OCI-LY1 (cell line): ENCODE measurements around the gene CCAR1.

Source experiments
- EZH2 ChIP-seq: fragments of 200-600 bp; sonication (generic), shearing (Covaris generic); IDR thresholded peaks from 2 replicates; pipeline ENCODE4 v1.8.0; 2017; ENCODE audit warnings: borderline replicate concordance, mixed run types, mild to moderate bottlenecking, antibody characterized with exemption, low read length, moderate library complexity, mixed read lengths
- TF ChIP-seq, protein P1 (sequence below): fragments of 200-600 bp; sonication (generic), shearing (Covaris generic); IDR thresholded peaks from 2 replicates; pipeline ENCODE4 v1.5.1; 2017; ENCODE audit warnings: mild to moderate bottlenecking, antibody characterized with exemption, low read length, moderate library complexity, mixed read lengths

GRCh38 chr10:68796605-68797004 lies 75.6 kb downstream of the CCAR1 start:
- TF ChIP-seq, protein P1, sequence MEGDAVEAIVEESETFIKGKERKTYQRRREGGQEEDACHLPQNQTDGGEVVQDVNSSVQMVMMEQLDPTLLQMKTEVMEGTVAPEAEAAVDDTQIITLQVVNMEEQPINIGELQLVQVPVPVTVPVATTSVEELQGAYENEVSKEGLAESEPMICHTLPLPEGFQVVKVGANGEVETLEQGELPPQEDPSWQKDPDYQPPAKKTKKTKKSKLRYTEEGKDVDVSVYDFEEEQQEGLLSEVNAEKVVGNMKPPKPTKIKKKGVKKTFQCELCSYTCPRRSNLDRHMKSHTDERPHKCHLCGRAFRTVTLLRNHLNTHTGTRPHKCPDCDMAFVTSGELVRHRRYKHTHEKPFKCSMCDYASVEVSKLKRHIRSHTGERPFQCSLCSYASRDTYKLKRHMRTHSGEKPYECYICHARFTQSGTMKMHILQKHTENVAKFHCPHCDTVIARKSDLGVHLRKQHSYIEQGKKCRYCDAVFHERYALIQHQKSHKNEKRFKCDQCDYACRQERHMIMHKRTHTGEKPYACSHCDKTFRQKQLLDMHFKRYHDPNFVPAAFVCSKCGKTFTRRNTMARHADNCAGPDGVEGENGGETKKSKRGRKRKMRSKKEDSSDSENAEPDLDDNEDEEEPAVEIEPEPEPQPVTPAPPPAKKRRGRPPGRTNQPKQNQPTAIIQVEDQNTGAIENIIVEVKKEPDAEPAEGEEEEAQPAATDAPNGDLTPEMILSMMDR: no peak
- no peak for TF ChIP-seq EZH2
